Measurements from ENCODE around the gene NELFCD.
A peak's percentile ranks its signal among the peaks of the same experiment; 100 is the strongest.
"Not testable (repeated sequence)": the region's sequence is repeated elsewhere in the genome, so short reads cannot be mapped to it uniquely, and the experiment has no call there.

The NELFCD gene

DNA sequence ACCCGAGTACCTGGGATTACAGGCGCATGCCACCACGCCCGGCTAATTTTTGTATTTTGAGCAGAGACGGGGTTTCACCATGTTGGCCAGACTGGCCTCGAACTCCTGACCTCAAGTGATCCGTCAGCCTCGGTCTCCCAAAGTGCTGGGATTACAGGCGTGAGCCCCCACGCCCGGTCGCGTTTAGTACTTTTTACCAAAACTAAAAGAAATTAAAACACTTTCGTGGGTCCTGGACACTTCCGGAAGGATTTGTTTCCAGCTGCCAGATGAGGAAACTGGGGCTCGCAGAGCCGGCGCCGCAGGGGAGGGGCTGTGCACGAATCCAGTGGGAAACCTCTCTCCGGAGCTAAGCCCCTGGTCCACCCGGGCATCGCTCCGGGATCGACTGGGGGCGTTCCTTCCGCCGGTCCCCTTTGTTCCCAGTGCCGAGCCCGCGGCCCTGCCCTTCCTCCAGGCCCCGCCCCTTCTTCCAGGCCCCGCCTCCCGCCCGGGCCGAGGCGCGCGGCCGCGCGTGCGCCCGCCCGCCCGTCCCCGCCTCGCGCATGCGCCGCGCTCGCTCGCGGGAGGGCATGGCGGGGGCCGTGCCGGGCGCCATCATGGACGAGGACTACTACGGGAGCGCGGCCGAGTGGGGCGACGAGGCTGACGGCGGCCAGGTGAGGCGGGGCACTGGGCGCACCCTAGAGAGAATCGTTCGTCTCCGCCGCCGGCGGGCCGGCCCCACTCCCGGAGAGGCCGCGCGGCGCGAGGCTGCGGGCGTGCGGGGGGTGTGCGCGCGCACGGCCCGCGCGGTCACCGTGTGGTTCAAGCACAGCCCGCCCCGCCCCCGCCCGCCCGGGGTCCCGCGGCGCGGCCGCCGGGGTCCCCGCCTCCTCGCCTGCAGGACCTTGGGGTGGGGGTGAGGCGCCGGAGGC lies at the start of gene NELFCD:
TSS of gene NELFCD (plus strand) at position 546 of the 917 bp plus-strand sequence. CDS start at position 600, 54 bp downstream.
- peak; percentile 92 for DNase-seq

- no peak for DNase-seq
These were observed 48.9 kb upstream of the NELFCD start for GRCh38 chr20:58932170-58932569.

- DNase-seq: no peak
These were observed 43.0 kb upstream of the NELFCD start for GRCh38 chr20:58938078-58938477.

DNA sequence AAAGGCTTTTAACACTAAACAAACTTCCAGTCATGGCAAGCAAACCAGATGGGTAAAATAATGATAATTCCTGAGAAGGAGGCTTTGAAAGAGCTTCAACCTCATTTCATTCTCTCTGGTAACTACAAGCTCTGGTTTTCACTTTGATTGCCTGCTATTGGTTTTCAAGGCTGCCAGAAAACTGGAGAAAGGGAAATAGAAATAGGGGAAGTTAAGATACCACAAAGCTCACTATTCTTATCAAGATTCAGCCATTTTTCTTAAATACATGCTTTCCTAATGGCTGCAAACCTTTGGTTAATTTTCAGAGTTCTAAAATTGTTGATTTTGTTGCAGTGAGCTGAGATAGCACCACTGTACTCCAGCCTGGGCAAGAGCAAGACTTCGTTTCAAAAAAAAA lies 42.5 kb upstream of the NELFCD start:
- DNase-seq: no peak

GRCh38 chr20:58941471-58941870 lies 39.6 kb upstream of the NELFCD start:
- DNase-seq: no peak

GRCh38 chr20:58942549-58942948 lies 38.5 kb upstream of the NELFCD start:
- no peak for DNase-seq

DNA sequence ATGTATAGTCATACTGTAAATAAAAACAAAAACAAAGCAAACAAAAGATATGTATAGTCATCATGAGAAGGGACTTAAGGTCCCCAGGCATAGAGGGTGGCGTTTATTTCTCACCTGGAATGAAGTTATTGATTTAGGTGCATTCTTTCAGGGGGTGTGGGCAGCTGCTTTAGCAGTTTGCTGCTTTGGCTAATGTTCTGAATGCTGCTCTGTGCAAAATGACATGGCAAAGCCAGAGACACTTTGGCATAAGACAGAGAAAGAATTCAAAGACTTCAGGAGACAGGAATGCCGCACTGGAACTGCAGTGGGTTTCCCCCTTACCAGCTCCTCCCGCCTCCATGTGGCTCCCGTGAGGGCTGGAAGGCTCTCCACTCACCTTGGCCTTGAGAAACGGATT lies 36.4 kb upstream of the NELFCD start:
- DNase-seq: no peak

DNA sequence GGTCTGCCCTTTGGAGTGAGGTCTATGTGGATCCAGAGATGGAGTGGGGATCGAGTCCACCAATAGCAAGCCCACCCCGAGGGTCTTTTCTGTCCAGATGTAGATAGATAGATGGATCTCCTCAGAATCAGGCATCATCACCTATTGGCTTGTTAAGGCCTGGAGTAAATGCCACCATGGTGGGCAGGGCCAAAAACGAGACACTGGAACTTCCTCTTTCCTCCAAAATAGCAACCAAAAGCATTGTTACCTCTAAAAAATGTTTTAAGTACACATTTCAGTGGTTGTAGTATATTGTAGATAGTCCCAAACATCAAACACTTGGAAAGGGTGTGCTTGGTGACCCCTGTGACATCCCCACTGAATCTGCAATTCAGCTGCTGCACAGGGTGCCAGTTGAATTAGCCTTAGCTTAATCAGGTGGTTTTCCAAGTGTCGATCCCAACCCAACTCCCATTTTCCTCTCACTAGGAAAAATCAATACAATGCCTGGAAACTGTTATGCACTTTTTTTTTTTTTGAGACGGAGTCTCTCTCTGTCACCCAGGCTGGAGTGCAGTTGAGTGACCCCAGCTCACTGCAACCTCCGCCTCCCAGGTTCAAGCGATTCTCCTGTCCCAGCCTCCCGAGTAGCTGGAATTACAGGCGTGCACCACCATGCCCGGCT lies 35.0 kb upstream of the NELFCD start:
- DNase-seq: no peak

- not testable (repeated sequence) for DNase-seq
These were observed 33.2 kb upstream of the NELFCD start for GRCh38 chr20:58947797-58948388.

DNA sequence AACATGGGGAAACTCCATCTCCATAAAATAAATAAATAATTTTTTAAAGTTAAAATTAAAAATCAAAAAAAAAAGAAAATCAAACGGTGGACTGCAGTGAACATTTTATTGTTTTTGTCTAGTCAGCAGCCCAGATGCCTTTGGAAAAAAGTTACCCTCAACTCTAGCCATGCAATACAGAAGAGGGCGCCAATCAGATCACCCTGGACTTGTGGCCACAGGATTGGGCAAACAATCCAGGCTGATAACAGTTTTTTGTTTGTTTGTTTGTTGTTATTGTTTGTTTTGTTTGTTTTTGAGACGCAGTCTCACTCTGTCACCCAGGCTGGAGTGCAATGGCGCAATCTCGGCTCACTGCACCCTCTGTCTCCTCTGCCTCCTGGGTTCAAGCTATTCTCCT lies 30.5 kb upstream of the NELFCD start:
- DNase-seq: no peak

GRCh38 chr20:58953050-58953449 lies 28.0 kb upstream of the NELFCD start:
- no peak for DNase-seq

DNA sequence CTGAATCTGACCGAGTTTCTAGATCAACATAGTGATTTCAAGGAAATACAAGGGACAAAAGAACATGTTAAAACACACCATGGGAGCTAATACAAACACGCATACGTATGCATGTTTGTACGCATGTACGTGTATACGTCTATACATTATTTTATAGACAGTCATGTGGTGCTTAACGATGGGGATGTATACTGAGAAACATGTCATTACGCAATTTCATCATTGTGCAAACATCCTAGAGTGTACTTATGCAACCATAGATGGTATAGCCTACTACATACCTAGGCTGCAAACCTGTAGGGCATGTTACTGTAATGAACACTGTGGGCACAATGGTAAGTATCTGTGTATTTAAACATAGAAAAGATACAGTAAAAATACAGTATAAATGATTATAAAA lies 25.0 kb upstream of the NELFCD start:
- no peak for DNase-seq

- no peak for DNase-seq
These were observed 21.4 kb upstream of the NELFCD start for GRCh38 chr20:58959652-58960051.

GRCh38 chr20:58963060-58963584 lies 17.9 kb upstream of the NELFCD start:
- DNase-seq: no peak

- DNase-seq: not testable (repeated sequence)
These were observed 17.1 kb upstream of the NELFCD start for GRCh38 chr20:58963922-58964321.

- no peak for DNase-seq
These were observed 15.6 kb upstream of the NELFCD start for GRCh38 chr20:58965270-58966064.

GRCh38 chr20:58967652-58968429 lies 13.2 kb upstream of the NELFCD start:
- no peak for DNase-seq

DNA sequence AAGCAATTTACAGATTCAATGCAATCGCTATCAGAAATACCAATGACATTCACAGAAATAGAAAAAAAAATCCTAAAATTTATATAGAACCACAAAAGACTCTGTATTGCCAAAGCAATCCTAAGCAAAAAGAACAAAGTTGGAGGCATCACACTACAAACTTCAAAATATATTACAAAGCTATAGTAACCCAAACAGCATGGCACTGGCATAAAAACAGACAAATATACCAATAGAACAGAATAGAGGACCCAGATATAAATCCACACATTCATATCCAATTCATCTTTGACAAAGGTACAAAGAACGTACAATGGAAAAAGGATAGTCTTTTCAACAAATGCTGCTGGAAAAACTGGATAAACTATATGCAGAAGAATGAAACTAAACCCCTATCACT lies 11.6 kb upstream of the NELFCD start:
- no peak for DNase-seq

DNA sequence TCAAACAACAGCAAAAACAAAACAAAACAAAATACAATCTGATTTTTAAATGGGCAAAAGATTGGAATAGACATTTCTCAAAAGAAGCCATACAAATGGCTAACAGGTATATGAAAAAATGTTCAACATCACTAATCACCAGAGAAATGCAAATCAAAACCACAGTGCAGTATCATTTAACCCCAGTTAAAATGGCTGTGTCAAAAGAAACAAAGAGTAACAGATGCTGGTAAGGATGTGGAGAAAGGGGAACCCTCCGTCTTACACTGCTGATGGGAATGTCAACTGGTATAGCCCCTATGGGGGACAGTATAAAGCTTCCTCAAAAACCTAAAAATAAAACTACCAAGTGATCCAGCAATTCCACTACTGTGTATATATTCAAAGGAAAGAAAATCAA lies 10.9 kb upstream of the NELFCD start:
- DNase-seq: no peak

- no peak for DNase-seq
These were observed 9.6 kb upstream of the NELFCD start for GRCh38 chr20:58971429-58971828.

DNA sequence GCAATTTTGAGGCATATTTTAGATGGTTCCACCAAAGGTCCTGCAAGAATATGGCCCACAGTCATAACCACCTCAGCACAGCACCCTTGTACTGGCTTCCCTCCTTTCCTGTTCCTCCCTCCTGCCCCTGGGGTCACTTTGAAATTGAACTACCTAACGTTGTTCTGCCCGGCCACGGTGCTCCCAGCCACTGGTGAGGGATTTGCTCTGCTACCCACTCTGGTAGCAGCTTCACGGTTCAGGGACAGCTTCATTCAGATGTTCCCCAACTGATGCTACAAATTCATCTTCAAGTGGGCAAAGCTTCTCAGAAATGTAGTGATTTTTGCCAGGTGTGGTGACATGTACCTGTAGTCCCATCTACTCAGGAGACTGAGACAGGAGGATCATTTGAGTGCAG lies 7.9 kb upstream of the NELFCD start:
- DNase-seq: no peak

GRCh38 chr20:58973866-58974265 lies 7.2 kb upstream of the NELFCD start:
- no peak for DNase-seq
